ENCODE data around the gene UMODL1.

DNA sequence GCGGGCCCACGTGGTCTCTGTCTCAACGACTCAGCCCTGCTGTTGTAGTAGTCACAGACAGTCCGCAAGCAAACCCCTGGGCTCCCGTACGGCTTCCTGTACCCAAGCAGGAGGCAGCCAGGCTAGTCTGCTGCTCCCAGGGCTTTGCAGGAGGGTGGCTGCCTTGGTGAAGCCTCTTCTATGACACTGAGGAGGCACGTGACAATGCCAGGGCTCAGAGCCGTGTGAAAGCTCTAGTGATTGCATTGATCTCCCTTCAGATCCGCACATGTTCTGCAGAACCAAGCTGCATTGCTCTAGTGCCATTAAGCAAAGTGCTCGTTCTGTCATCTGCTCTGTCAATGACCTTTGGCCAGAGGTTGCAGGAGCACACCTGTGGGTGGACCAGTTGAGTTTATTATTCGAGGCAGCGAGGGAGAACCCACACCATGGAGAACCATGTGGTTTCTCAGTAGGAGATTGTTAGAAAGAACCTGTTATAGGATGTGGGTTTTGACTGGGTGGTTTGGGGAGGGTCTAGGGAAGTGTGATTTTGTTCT lies 18.0 kb downstream of the UMODL1 start:
- no peak for TF ChIP-seq CTCF (conservative IDR thresholded peaks at IDR 0.05 in 1 of 2, IDR thresholded peaks at IDR 0.05 in 1 of 2; ENCODE audit: low read depth in 1 of 2, low read length in 2 of 2)
- TF ChIP-seq EZH2 (IDR thresholded peaks at IDR 0.05; ENCODE audit: low read length, missing control alignments), result no peak

Data from fibroblast of lung (primary cell).